Mucosa of descending colon (tissue), 3 donors: ENCODE measurements around the gene METTL9. TPM values are rescaled to one million over a fixed set of nuclear protein-coding genes. Genes with fewer than 3 reads are reported as not detected.
"Not testable (repeated sequence)": the region's sequence is repeated elsewhere in the genome, so short reads cannot be mapped to it uniquely, and the experiment has no call there.

ENCODE experiments used
- ATAC-seq: fragments of 200-7000 bp; cut with Tn5 transposase; one replicate; pipeline ENCODE4 v1.9.1; 2020; ENCODE audit warnings: mild to moderate bottlenecking, moderate library complexity
- DNase-seq, 3 donors: peaks; one replicate each; pipeline ENCODE4 v3.0.0-alpha.2; 2020
- H3K36me3 ChIP-seq: fragments of 200-600 bp; one replicate; pipeline ENCODE4 v1.8.0; 2021; ENCODE audit warnings: low read depth, mild to moderate bottlenecking
- H3K4me1 ChIP-seq: fragments of 200-600 bp; one replicate; pipeline ENCODE4 v1.8.0; 2021; ENCODE audit warnings: low read depth, mild to moderate bottlenecking
- H3K4me3 ChIP-seq: fragments of 200-600 bp; one replicate; pipeline ENCODE4 v1.8.0; 2021; ENCODE audit warnings: mild to moderate bottlenecking
- H3K9me3 ChIP-seq: fragments of 200-600 bp; one replicate; pipeline ENCODE4 v1.8.0; 2021; ENCODE audit warnings: mild to moderate bottlenecking
- intact Hi-C, 2 donors: fragments of 100-400 bp; cut with DNase I in 1 of 2; cut with micrococcal nuclease in 1 of 2; formaldehyde crosslinking; loops; one replicate each; pipeline versions ENCODE4 v1.11.0 to v1.11.1; 2022; cut with DNase I, micrococcal nuclease
- total RNA-seq, 3 donors: library from RNA; stranded (reverse); fragmentation: NEBNext Ultra II Directional in 2 of 3; extraction: Animal tissue kit (Norgen Biotek cat#: 25700) in 2 of 3; gene quantifications; one replicate each; pipeline versions ENCODE4 v1.2.1 to v1.2.4, GENCODE V29; 2021 to 2023
- TF ChIP-seq, protein P1 (sequence below): fragments of 200-600 bp; IDR thresholded peaks from one replicate; pipeline ENCODE4 v1.8.0; 2022; ENCODE audit warnings: antibody characterized with exemption, mild to moderate bottlenecking
- donor health status: DM: no; HTN: no; CAD: no; lungs with moderate emphysema.
- donor health status: DM: no; HTN: no; CAD: no.
- donor health status: DM: no; HTN: yes; CAD: no.

METTL9 gene
- total RNA-seq, 3 donors from 2014 or later = 60.8 to 76.5 (median 62.8) TPM

DNA sequence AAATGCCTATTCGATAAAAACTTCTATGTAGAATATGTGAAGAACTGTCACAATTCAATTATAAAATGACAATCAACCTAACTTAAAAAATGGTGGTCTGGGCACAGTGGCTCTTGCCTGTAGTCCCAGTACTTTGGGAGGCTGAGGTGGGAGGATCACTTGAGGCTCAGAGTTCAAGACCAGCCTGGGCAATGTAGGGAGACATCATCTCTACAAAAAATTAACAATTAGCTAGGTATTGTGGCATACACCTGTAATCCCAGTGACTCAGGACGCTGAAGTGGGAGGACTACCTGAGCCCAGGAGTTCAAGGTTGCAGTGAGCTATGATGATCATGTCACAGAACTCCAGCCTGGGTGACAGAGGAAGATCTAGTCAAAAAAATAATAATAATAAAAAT, 18.6 kb upstream of the METTL9 start:
- DNase-seq = no peak
- no peak for ATAC-seq
- H3K4me3 ChIP-seq = no peak overlapping the region
- intact Hi-C loops = no loop called here
- no peaks in the 10 kb centered on the region for H3K4me1 ChIP-seq
- H3K36me3 ChIP-seq = no peaks in the 10 kb centered on the region
- no peaks in the 10 kb centered on the region for H3K9me3 ChIP-seq
- TF ChIP-seq, protein P1, sequence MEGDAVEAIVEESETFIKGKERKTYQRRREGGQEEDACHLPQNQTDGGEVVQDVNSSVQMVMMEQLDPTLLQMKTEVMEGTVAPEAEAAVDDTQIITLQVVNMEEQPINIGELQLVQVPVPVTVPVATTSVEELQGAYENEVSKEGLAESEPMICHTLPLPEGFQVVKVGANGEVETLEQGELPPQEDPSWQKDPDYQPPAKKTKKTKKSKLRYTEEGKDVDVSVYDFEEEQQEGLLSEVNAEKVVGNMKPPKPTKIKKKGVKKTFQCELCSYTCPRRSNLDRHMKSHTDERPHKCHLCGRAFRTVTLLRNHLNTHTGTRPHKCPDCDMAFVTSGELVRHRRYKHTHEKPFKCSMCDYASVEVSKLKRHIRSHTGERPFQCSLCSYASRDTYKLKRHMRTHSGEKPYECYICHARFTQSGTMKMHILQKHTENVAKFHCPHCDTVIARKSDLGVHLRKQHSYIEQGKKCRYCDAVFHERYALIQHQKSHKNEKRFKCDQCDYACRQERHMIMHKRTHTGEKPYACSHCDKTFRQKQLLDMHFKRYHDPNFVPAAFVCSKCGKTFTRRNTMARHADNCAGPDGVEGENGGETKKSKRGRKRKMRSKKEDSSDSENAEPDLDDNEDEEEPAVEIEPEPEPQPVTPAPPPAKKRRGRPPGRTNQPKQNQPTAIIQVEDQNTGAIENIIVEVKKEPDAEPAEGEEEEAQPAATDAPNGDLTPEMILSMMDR = no peak

DNA sequence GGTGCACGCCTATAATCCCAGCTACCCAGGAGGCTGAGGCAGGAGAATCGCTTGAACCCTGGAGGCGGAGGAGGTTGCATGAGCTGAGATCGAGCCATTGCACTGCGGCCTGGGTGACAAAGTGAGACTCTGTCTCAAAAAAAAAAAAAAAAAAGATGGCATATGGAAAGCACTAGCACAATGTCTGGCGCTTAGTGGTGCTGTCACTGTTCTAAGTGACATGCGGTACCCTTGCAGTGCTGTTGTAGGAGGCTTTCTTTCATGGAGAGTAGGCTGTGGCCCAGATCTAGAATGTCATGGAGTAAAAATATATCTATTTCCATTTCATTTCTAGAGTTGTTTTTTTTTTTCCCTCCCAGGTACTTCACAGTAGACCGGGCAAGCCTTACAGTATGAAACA, 14.6 kb upstream of the METTL9 start:
- ATAC-seq (no peak), DNase-seq (no peak)
- TF ChIP-seq, protein P1 = no peak
- no peak overlapping the region for H3K4me3 ChIP-seq
- intact Hi-C loops = no loop called here
- no peaks in the 10 kb centered on the region for H3K4me1 ChIP-seq
- H3K36me3 ChIP-seq = no peaks in the 10 kb centered on the region
- H3K9me3 ChIP-seq = no peaks in the 10 kb centered on the region

DNA sequence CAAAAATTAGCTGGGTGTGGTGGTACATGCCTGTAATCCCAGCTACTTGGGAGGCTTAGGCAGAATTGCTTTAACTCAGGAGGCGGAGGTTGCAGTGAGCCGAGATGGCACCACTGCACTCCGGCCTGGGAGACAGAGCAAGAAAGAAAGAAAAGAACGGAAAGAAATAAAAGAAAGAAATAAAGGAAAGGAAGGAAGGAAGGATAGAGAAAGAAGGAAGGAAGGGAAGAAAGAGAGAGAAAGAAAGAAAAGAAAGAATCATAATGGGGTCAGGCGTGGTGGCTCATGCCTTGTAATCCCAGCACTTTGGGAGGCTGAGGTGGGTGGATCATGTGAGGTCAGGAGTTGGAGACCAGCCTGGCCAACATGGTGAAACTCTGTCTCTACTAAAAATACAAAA, 10.8 kb upstream of the METTL9 start:
- ATAC-seq, H3K4me1 ChIP-seq, intact Hi-C loops: not testable (repeated sequence)

DNA sequence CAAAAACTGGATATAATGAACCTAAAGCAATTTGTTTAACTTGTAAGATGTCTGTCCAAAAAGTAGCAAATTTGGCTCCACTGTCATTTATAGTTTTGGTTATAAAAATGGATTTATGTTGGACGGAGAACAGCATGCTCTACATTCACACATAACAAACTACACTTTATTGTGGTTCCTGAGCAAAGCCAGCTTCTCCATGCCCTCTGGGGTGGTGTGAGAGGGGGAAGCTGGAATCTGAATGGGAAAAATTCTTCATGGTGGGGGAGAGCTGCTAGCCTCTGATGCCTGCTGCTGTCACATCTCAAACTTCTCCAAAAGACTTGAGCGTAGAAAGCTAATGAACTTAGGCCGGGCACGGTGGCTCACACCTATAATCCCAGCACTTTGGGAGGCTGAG, 9.8 kb upstream of the METTL9 start:
- Histone ChIP-seq H3K36me3 (no peaks in the 10 kb centered on the region), H3K4me1 (no peaks in the 10 kb centered on the region), H3K9me3 (no peaks in the 10 kb centered on the region), H3K4me3 (no peak overlapping the region)
- intact Hi-C loops = no loop called here
- TF ChIP-seq, protein P1 = no peak
- ATAC-seq (no peak), DNase-seq (no peak)

More for the DNA sequence above, 10.8 kb upstream of the METTL9 start:
- H3K9me3 ChIP-seq, H3K4me3 ChIP-seq, DNase-seq, H3K36me3 ChIP-seq: not testable (repeated sequence)

DNA sequence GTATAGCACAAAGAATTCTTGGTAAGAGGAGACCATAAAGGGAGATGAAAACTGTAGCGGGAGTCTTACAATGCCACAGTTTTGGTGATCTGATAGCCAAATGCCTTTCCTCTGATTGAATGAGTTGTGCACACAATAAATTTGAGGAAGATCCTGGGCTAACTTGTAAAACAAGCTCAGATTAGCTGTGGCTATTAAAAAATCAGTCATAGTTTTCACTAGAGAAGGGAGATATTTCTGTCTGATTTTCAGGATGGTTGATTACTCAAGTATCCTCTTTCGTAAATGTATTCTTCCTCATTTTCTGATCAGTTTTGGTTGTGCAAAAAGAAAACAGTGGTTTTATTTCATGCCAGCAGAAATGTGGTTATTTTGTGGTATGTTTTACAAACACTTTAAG, 9.1 kb upstream of the METTL9 start:
- DNase-seq (no peak), ATAC-seq (no peak)
- no peaks in the 10 kb centered on the region for H3K4me1 ChIP-seq
- H3K36me3 ChIP-seq = no peaks in the 10 kb centered on the region
- H3K4me3 ChIP-seq = no peak overlapping the region
- intact Hi-C loops = no loop called here
- no peaks in the 10 kb centered on the region for H3K9me3 ChIP-seq
- TF ChIP-seq, protein P1 = no peak

DNA sequence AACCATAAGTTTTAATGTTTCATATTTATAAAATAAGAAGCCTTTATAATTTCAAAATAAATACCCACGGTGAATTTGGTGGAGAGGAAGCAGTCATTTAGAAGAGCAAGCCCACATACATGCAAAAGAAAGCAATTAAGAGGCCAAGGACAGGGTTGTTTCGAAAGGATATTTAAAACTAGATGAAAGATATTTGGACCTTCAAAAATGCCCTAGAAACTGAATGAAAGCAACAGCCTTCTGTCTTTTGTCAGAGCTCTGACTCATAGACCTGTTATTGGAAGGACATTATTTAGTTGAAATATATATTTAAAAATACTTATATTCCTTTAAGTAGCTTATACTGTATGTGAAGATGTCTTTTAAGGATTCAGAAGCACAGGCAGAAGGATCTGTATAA, 8.6 kb upstream of the METTL9 start:
- no peak for ATAC-seq
- Histone ChIP-seq H3K4me3 (no peak overlapping the region), H3K9me3 (no peaks in the 10 kb centered on the region), H3K4me1 (no peaks in the 10 kb centered on the region), H3K36me3 (no peaks in the 10 kb centered on the region)
- TF ChIP-seq, protein P1 = no peak
- DNase-seq = no peak
- intact Hi-C loops = no loop called here
